ENCODE results near the gene PARP16. TPM values are rescaled to one million over a fixed set of nuclear protein-coding genes. Genes with fewer than 3 reads are reported as not detected.

Gene PARP16
- total and polyA plus RNA-seq, 8 donors = 3.1 to 7.5 (median 5.5) TPM

GRCh38 chr15:65260968-65261367, 25.7 kb downstream of the PARP16 start:
- H3K4me1 ChIP-seq = peaks cover 0 to 7% (median 0%) of the 10 kb centered on the region in 3 donors
- H3K27ac ChIP-seq = no peak overlapping the region
- intact Hi-C loops (cut with DNase I) = no loop called here
- H3K27me3 ChIP-seq = no peaks in the 10 kb centered on the region
- no peak overlapping the region for H3K4me3 ChIP-seq
- no peak for DNase-seq
- H3K36me3 ChIP-seq = peaks cover 0 to 13% (median 0%) of the 10 kb centered on the region in 3 donors
- no peak for ATAC-seq
- no peak for FAIRE-seq
- WGBS, 2 donors = 93 to 96% methylated on average over 6 of the region's 6 CpGs
- TF ChIP-seq, protein P1, sequence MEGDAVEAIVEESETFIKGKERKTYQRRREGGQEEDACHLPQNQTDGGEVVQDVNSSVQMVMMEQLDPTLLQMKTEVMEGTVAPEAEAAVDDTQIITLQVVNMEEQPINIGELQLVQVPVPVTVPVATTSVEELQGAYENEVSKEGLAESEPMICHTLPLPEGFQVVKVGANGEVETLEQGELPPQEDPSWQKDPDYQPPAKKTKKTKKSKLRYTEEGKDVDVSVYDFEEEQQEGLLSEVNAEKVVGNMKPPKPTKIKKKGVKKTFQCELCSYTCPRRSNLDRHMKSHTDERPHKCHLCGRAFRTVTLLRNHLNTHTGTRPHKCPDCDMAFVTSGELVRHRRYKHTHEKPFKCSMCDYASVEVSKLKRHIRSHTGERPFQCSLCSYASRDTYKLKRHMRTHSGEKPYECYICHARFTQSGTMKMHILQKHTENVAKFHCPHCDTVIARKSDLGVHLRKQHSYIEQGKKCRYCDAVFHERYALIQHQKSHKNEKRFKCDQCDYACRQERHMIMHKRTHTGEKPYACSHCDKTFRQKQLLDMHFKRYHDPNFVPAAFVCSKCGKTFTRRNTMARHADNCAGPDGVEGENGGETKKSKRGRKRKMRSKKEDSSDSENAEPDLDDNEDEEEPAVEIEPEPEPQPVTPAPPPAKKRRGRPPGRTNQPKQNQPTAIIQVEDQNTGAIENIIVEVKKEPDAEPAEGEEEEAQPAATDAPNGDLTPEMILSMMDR (IDR thresholded peaks at IDR 0.05) = no peak
- H3K9me3 ChIP-seq = no peaks in the 10 kb centered on the region

DNA sequence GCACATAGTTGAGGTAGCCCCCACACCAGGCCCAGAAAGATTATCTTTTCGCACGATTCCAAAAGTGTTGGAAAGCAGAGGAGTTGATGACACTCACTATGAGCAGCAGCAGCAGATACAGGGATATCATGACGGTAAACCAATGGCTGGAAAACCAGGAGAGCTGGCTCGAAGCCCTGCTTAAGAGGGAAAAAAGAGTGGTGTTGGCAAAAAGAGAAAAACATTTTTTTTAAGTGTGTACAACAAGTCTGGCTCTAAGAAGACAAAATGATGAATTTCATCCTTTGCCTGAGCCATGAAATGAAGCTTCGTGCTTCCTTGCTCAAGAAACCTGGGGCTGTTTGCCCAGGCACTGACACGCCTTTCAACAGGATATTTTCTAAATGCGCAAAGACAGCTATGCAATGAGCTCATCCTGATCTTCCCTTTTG, 27.3 kb downstream of the PARP16 start:
- H3K4me3 ChIP-seq = no peak overlapping the region
- H3K4me1 ChIP-seq = peaks cover 0 to 7% (median 0%) of the 10 kb centered on the region in 3 donors
- no peaks in the 10 kb centered on the region for H3K27me3 ChIP-seq
- intact Hi-C loops (cut with DNase I) = no loop called here
- no peak overlapping the region for H3K27ac ChIP-seq
- H3K36me3 ChIP-seq = peaks cover 0 to 13% (median 0%) of the 10 kb centered on the region in 3 donors
- no peak for FAIRE-seq
- ATAC-seq = peak in 3 of 4 donors; percentile 21 to 44 (median 32)
- no peaks in the 10 kb centered on the region for H3K9me3 ChIP-seq
- TF ChIP-seq, protein P1 (IDR thresholded peaks at IDR 0.05) = no peak
- no peak for DNase-seq
- WGBS, 2 donors = 93 to 97% methylated on average over 7 of the region's 7 CpGs

DNA sequence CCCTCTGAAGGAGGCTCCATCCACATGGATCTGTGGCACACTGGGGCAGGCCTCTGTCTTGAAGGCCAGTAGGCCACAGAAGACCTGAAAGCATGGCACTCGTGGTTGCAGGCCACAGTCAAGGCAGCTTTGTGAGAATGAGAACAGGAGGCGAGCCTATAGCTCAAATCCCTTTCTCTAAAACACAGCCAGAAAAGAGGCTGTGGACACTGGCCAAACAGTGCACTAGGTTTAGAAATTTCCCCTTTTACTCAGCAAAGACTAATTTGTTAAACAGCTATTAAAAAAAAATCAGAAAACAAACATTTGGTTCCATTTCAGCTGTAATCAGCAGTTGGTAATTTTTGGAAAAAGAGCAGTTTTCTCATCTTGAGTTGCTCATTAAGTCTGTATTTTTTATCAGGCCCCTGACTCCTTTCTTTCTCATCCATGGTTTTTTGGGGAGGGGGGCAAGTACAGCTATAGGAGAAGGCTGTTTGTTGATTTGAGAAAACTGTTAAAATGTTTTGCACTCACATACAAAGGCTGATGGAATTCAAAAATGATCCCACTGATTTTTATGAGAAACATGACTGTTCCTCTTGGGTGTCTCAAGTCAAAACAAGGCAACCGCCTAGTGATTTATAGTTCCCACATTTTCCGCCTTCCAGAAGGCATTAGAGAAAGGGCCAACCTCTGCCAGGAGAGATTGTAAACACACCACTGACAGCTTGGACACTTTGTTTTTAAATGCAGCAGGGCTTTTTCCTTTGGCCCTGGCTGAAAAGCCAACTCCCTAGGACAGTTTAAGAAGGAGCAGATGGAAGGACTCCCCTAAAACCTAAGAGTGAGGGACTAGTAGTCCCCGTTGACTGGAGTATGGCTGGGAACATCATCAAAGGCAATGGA, 28.1 kb downstream of the PARP16 start:
- 72 to 75% methylated on average over 5 of the region's 5 CpGs for WGBS, 2 donors
- ATAC-seq (peak in 3 of 4 donors; percentile 32 to 43 (median 39)), DNase-seq (no peak), FAIRE-seq (no peak)
- H3K36me3 ChIP-seq = peaks cover 0 to 13% (median 0%) of the 10 kb centered on the region in 3 donors
- intact Hi-C loops (cut with DNase I) = no loop called here
- TF ChIP-seq, protein P1 (IDR thresholded peaks at IDR 0.05) = no peak
- H3K27ac ChIP-seq = peak overlapping the region in 1 of 4 donors; percentile 31
- H3K27me3 ChIP-seq = no peaks in the 10 kb centered on the region
- H3K4me1 ChIP-seq = peaks cover 0 to 7% (median 0%) of the 10 kb centered on the region in 3 donors
- no peak overlapping the region for H3K4me3 ChIP-seq
- no peaks in the 10 kb centered on the region for H3K9me3 ChIP-seq

- Histone ChIP-seq H3K36me3 (peaks cover 0 to 13% (median 0%) of the 10 kb centered on the region in 3 donors), H3K4me1 (peaks cover 0 to 7% (median 0%) of the 10 kb centered on the region in 3 donors), H3K27me3 (no peaks in the 10 kb centered on the region), H3K9me3 (no peaks in the 10 kb centered on the region), H3K27ac (no peak overlapping the region), H3K4me3 (no peak overlapping the region)
- TF ChIP-seq, protein P1 (IDR thresholded peaks at IDR 0.05) = no peak
- DNase-seq (no peak), FAIRE-seq (no peak), ATAC-seq (no peak)
- intact Hi-C loops (cut with DNase I) = no loop called here
- WGBS, 2 donors = 86 to 94% methylated on average over 7 of the region's 7 CpGs
Observed at GRCh38 chr15:65255486-65256140, 31.1 kb downstream of the PARP16 start.

All from pancreas (tissue), 10 donors.